Hepatocyte (in vitro differentiated cells): Measurements from ENCODE around the gene VPS41. TPM values are rescaled to one million over a fixed set of nuclear protein-coding genes. Genes with fewer than 3 reads are reported as not detected.

ENCODE experiments used
- DNase-seq: peaks from one replicate; pipeline ENCODE4 v3.0.0-alpha.2; 2016; ENCODE audit warnings: low spot score
- H2AFZ ChIP-seq: fragments of 200-600 bp; sonication (generic); 2 replicates; pipeline ENCODE4 v1.6.0; 2016; ENCODE audit warnings: antibody characterized with exemption, mild to moderate bottlenecking
- H3K27ac ChIP-seq: fragments of 200-600 bp; sonication (generic); 2 replicates; pipeline ENCODE4 v1.5.1; 2016; ENCODE audit warnings: mild to moderate bottlenecking
- H3K27me3 ChIP-seq: fragments of 200-600 bp; sonication (generic); 2 replicates; pipeline ENCODE4 v1.6.1; 2016
- H3K36me3 ChIP-seq: fragments of 200-600 bp; sonication (generic); replicated peaks from 2 replicates; pipeline ENCODE4 v1.5.1; 2016; ENCODE audit warnings: low read depth; ENCODE audit not compliant: insufficient read depth
- H3K4me1 ChIP-seq: fragments of 200-600 bp; sonication (generic); 2 replicates; pipeline ENCODE4 v1.5.1; 2016; ENCODE audit warnings: mild to moderate bottlenecking, moderate library complexity; ENCODE audit not compliant: insufficient read depth
- H3K4me2 ChIP-seq: fragments of 200-600 bp; sonication (generic); 2 replicates; pipeline ENCODE4 v1.6.0; 2016
- H3K4me3 ChIP-seq: fragments of 200-600 bp; sonication (generic); 2 replicates; pipeline ENCODE4 v1.5.1; 2016; ENCODE audit warnings: mild to moderate bottlenecking
- H3K79me2 ChIP-seq: fragments of 200-600 bp; sonication (generic); 2 replicates; pipeline ENCODE4 v1.6.0; 2017; ENCODE audit warnings: mild to moderate bottlenecking
- H3K9me2 ChIP-seq: fragments of 200-600 bp; sonication (generic); replicated peaks from 2 replicates; pipeline ENCODE4 v1.6.0; 2017; ENCODE audit warnings: mild to moderate bottlenecking; ENCODE audit not compliant: insufficient read depth
- H3K9me3 ChIP-seq: fragments of 200-600 bp; sonication (generic); 2 replicates; pipeline ENCODE4 v1.5.1; 2016; ENCODE audit warnings: low read depth, mild to moderate bottlenecking
- H4K20me1 ChIP-seq: fragments of 200-600 bp; sonication (generic); 2 replicates; pipeline ENCODE4 v1.6.0; 2016; ENCODE audit warnings: mild to moderate bottlenecking; ENCODE audit not compliant: insufficient read depth, poor library complexity, severe bottlenecking
- CTCF ChIP-seq: fragments of 200-600 bp; sonication (generic); IDR thresholded peaks from 2 replicates; pipeline ENCODE4 v1.5.1; 2016; ENCODE audit warnings: antibody characterized with exemption, mild to moderate bottlenecking; ENCODE audit not compliant: poor library complexity
- EZH2 ChIP-seq: fragments of 200-600 bp; sonication (generic); IDR thresholded peaks from 2 replicates; pipeline ENCODE4 v1.6.1; 2016; ENCODE audit warnings: antibody characterized with exemption, mild to moderate bottlenecking, borderline replicate concordance
- EZH2phosphoT487 ChIP-seq: fragments of 200-600 bp; sonication (generic); IDR thresholded peaks from one replicate; pipeline ENCODE4 v1.6.1; 2018; ENCODE audit warnings: antibody characterized with exemption, mild to moderate bottlenecking, low read depth, moderate library complexity; ENCODE audit not compliant: unreplicated experiment, severe bottlenecking
- WGBS: methylation state at CpG from one replicate; pipeline ENCODE4 v1.1.6; 2016; ENCODE audit warnings: low lambda C conversion rate; ENCODE audit errors: missing lambda C conversion rate; 5-methylcytosine and 5-hydroxymethylcytosine counted together
- polyA plus RNA-seq: library from polyadenylated mRNA; unstranded; fragments of >200 nt; fragmentation: Nextera tagmentation; extraction: Ambion mirVana; gene quantifications from 2 replicates; pipeline ENCODE4 v1.2.1, GENCODE V29; 2016
- total RNA-seq: library from RNA; depleted of rRNA; stranded (reverse); fragments of >200 nt; gene quantifications from 2 replicates; pipeline ENCODE4 v1.2.3, GENCODE V29; 2014

Gene VPS41
- total and polyA plus RNA-seq, 2 experiments from 2014 or later, result 40.1 to 70.9 TPM

- 92% methylated on average over 1 of the region's 1 CpG for whole genome bisulfite sequencing
- Histone ChIP-seq H3K9me2 (no peaks in the 10 kb centered on the region), H3K27me3 (no peaks in the 10 kb centered on the region), H3K4me2 (no peak overlapping the region), H3K79me2 (peaks cover 19% of the 10 kb centered on the region), H3K4me3 (no peak overlapping the region), H4K20me1 (no peaks in the 10 kb centered on the region), H3K4me1 (no peaks in the 10 kb centered on the region), H3K36me3 (no peaks in the 10 kb centered on the region), H3K27ac (no peak overlapping the region), H3K9me3 (no peaks in the 10 kb centered on the region), H2AFZ (no peak overlapping the region)
- no peak for TF ChIP-seq EZH2
- TF ChIP-seq CTCF, result no peak
- no peak for TF ChIP-seq EZH2phosphoT487
- no peak for DNase-seq
Measured at GRCh38 chr7:38889079-38889478, 19.9 kb downstream of the VPS41 start.

GRCh38 chr7:38886265-38886664 lies 22.7 kb downstream of the VPS41 start:
- Histone ChIP-seq H2AFZ (no peak overlapping the region), H3K9me3 (no peaks in the 10 kb centered on the region), H3K36me3 (no peaks in the 10 kb centered on the region), H3K4me2 (no peak overlapping the region), H3K27me3 (no peaks in the 10 kb centered on the region), H3K9me2 (no peaks in the 10 kb centered on the region), H3K4me3 (no peak overlapping the region), H4K20me1 (no peaks in the 10 kb centered on the region), H3K27ac (no peak overlapping the region), H3K79me2 (peaks cover 30% of the 10 kb centered on the region), H3K4me1 (no peaks in the 10 kb centered on the region)
- DNase-seq, result no peak
- TF ChIP-seq EZH2 (no peak), EZH2phosphoT487 (no peak), CTCF (no peak)
- 89% methylated on average over 10 of the region's 10 CpGs for WGBS

GRCh38 chr7:38883706-38884105 lies 25.3 kb downstream of the VPS41 start:
- no peaks in the 10 kb centered on the region for H4K20me1 ChIP-seq
- no peaks in the 10 kb centered on the region for H3K27me3 ChIP-seq
- peaks cover 21% of the 10 kb centered on the region for H3K79me2 ChIP-seq
- TF ChIP-seq CTCF, result no peak
- no peak for TF ChIP-seq EZH2
- TF ChIP-seq EZH2phosphoT487, result no peak
- no peaks in the 10 kb centered on the region for H3K9me2 ChIP-seq
- no peaks in the 10 kb centered on the region for H3K9me3 ChIP-seq
- H2AFZ ChIP-seq, result no peak overlapping the region
- no peak overlapping the region for H3K27ac ChIP-seq
- H3K4me2 ChIP-seq, result no peak overlapping the region
- DNase-seq, result no peak
- no peak overlapping the region for H3K4me3 ChIP-seq
- H3K4me1 ChIP-seq, result no peaks in the 10 kb centered on the region
- WGBS, result 100% methylated on average over 1 of the region's 1 CpG
- H3K36me3 ChIP-seq, result no peaks in the 10 kb centered on the region
